NCI-H1694 treated with DMSO at 0.1 percent for 48 hours (cell line): ENCODE data around the gene SAMD14.
A peak's percentile ranks its signal among the peaks of the same experiment; 100 is the strongest.

ENCODE experiments used
- DNase-seq: peaks from one replicate; lab custom pipeline; 2025; lab: John Stamatoyannopoulos, UW

SAMD14 gene

GRCh38 chr17:50095626-50096037 lies 34.3 kb downstream of the SAMD14 start:
- no peak for DNase-seq

- DNase-seq, result peak; percentile 93
Measured at GRCh38 chr17:50094753-50095619, 35.0 kb downstream of the SAMD14 start, which contains the start of gene PDK2. Gene PDK2, plus strand, starts transcription at chr17:50095351. Its CDS starts 85 bp downstream, at chr17:50095436.

- DNase-seq, result peak; percentile 90
Measured at GRCh38 chr17:50094243-50094752, 35.7 kb downstream of the SAMD14 start.

GRCh38 chr17:50093807-50094206 lies 36.2 kb downstream of the SAMD14 start:
- DNase-seq, result no peak

- no peak for DNase-seq
Measured at GRCh38 chr17:50093246-50093645, 36.7 kb downstream of the SAMD14 start.

- DNase-seq, result no peak
Measured at GRCh38 chr17:50091918-50092285, 38.1 kb downstream of the SAMD14 start.

GRCh38 chr17:50090971-50091917 lies 38.7 kb downstream of the SAMD14 start:
- no peak for DNase-seq

GRCh38 chr17:50090071-50090470 lies 39.9 kb downstream of the SAMD14 start:
- no peak for DNase-seq

- no peak for DNase-seq
Measured at GRCh38 chr17:50088952-50089825, 40.8 kb downstream of the SAMD14 start.

- no peak for DNase-seq
Measured at GRCh38 chr17:50087912-50088405, 42.0 kb downstream of the SAMD14 start.

- DNase-seq, result peak; percentile 63
Measured at GRCh38 chr17:50087246-50087911, 42.6 kb downstream of the SAMD14 start.

- DNase-seq, result no peak
Measured at GRCh38 chr17:50081757-50082156, 48.2 kb downstream of the SAMD14 start.

- DNase-seq, result no peak
Measured at GRCh38 chr17:50080827-50081226, 49.1 kb downstream of the SAMD14 start.

- DNase-seq, result no peak
Measured at GRCh38 chr17:50080096-50080480, 49.9 kb downstream of the SAMD14 start.

- DNase-seq, result peak; percentile 68
Measured at GRCh38 chr17:50079334-50080095, 50.4 kb downstream of the SAMD14 start.

GRCh38 chr17:50078430-50078829 lies 51.5 kb downstream of the SAMD14 start:
- DNase-seq, result no peak

GRCh38 chr17:50076591-50077235 lies 53.2 kb downstream of the SAMD14 start:
- no peak for DNase-seq

GRCh38 chr17:50076221-50076590 lies 53.8 kb downstream of the SAMD14 start:
- DNase-seq, result no peak

GRCh38 chr17:50075446-50076032 lies 54.4 kb downstream of the SAMD14 start:
- DNase-seq, result no peak
